Stimulated activated naive B cell treated with anti-CD40 and anti-IgM and Interleukin-4, amounts not matched to agents 10 μg/mL and 1 μg/mL and 100 μg/mL, for 72 hours (primary cell): ENCODE measurements around the gene KRTAP10-7.
"Not testable (repeated sequence)": the region's sequence is repeated elsewhere in the genome, so short reads cannot be mapped to it uniquely, and the experiment has no call there.

Experiments
- ATAC-seq, 2 donors: fragments of 150-1000 bp; cut with Tn5 transposase; replicated peaks; 2 replicates each; pipeline ENCODE4 v1.10.0; 2021; ENCODE audit warnings: moderate library complexity in 1 of 2
- DNase-seq: peaks from one replicate; pipeline ENCODE4 v3.0.0; 2021
- H3K27ac Mint-ChIP-seq: one replicate; pipeline ENCODE4 v1.8.0; 2022; ENCODE audit warnings: mild to moderate bottlenecking, mixed read lengths
- H3K27me3 Mint-ChIP-seq, 2 donors: one replicate each; pipeline ENCODE4 v1.8.0; 2022; ENCODE audit warnings: mixed read lengths in 2 of 2
- H3K36me3 Mint-ChIP-seq, 2 donors: one replicate each; pipeline ENCODE4 v1.8.0; 2022; ENCODE audit warnings: mixed read lengths in 2 of 2, mild to moderate bottlenecking in 1 of 2
- H3K4me1 Mint-ChIP-seq, 2 donors: one replicate each; pipeline ENCODE4 v1.8.0; 2022; ENCODE audit warnings: mixed read lengths in 2 of 2, mild to moderate bottlenecking in 1 of 2
- H3K4me3 Mint-ChIP-seq, 2 donors: one replicate each; pipeline ENCODE4 v1.8.0; 2022; ENCODE audit warnings: mild to moderate bottlenecking in 2 of 2, mixed read lengths in 2 of 2, moderate library complexity in 1 of 2
- H3K9me3 Mint-ChIP-seq, 2 donors: one replicate each; pipeline ENCODE4 v1.8.0; 2022; ENCODE audit warnings: mixed read lengths in 2 of 2, mild to moderate bottlenecking in 1 of 2

Gene KRTAP10-7

GRCh38 chr21:44600118-44600978 lies at the start of gene KRTAP10-7:
KRTAP10-7 (plus strand) TSS chr21:44600597; CDS start chr21:44600622, 25 bp downstream.
- not testable (repeated sequence) for H3K4me1 Mint-ChIP-seq, H3K36me3 Mint-ChIP-seq, DNase-seq, H3K27ac Mint-ChIP-seq, ATAC-seq, H3K4me3 Mint-ChIP-seq, H3K9me3 Mint-ChIP-seq
- peaks cover 37 to 48% of the 10 kb centered on the region in 2 donors for H3K27me3 Mint-ChIP-seq

GRCh38 chr21:44550807-44551206 lies 49.6 kb upstream of the KRTAP10-7 start:
- Mint-ChIP-seq H3K27me3 (peaks cover 57 to 72% of the 10 kb centered on the region in 2 donors), H3K27ac (no peak overlapping the region), H3K4me1 (peaks cover 6 to 9% of the 10 kb centered on the region in 2 donors), H3K9me3 (peaks cover 15 to 17% of the 10 kb centered on the region in 2 donors), H3K36me3 (peaks cover 12 to 14% of the 10 kb centered on the region in 2 donors), H3K4me3 (no peak overlapping the region)
- DNase-seq (no peak), ATAC-seq (no peak)

DNA sequence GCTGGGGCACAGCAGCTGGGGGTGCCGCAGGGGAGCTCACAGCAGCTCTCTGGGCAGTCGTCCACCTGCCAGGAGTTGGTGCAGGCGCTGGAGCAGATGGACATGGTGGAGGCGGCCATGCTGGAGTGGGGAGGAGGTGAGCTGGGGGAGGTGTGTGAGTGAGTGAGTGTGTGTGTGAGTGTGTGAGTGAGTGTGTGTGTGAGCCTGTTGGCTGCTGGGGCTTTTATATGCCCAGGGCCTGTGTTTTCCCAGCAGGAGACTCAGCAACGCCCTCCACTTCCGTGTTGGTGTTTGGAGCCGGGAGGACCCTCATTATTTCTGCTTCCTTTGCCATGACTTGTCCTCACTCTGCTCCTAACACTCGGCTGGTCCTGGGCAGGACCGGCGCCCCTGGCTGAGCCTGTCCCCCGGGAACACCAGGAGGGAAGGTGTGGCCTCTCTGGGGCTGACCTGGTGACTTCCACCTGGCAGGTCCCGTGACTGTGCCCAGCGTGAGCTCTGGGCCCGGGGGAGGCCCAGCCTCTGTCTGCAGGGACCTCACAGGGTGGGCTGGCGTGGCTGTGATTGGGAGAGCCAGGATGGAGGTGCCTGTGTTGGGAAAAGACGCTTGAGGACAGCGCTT lies 48.9 kb upstream of the KRTAP10-7 start, which contains the start of gene KRTAP10-2:
Gene KRTAP10-2, minus strand, starts transcription at position 166 of the 622 bp plus-strand sequence. Its CDS starts 47 bp downstream, at position 119.
- no peak for DNase-seq
- H3K9me3 Mint-ChIP-seq = peaks cover 14 to 15% of the 10 kb centered on the region in 2 donors

GRCh38 chr21:44552136-44552535 lies 48.3 kb upstream of the KRTAP10-7 start:
- ATAC-seq = no peak
- Mint-ChIP-seq H3K36me3 (peaks cover 6 to 7% of the 10 kb centered on the region in 2 donors), H3K9me3 (peaks cover 7 to 9% of the 10 kb centered on the region in 2 donors), H3K27ac (no peak overlapping the region), H3K4me3 (no peak overlapping the region), H3K4me1 (peaks cover 6 to 11% of the 10 kb centered on the region in 2 donors), H3K27me3 (peaks cover 60 to 76% of the 10 kb centered on the region in 2 donors)
- no peak for DNase-seq

More for the DNA sequence above, 48.9 kb upstream of the KRTAP10-7 start, which contains the start of gene KRTAP10-2:
- no peak within 1 kb of the TSS for H3K4me3 Mint-ChIP-seq
- no peak within 1 kb of the TSS for H3K27ac Mint-ChIP-seq
- peaks cover 6 to 9% of the 10 kb centered on the region in 2 donors for H3K4me1 Mint-ChIP-seq
- peaks cover 57 to 76% of the 10 kb centered on the region in 2 donors for H3K27me3 Mint-ChIP-seq
- peaks cover 12 to 14% of the 10 kb centered on the region in 2 donors for H3K36me3 Mint-ChIP-seq
- ATAC-seq = no peak

DNA sequence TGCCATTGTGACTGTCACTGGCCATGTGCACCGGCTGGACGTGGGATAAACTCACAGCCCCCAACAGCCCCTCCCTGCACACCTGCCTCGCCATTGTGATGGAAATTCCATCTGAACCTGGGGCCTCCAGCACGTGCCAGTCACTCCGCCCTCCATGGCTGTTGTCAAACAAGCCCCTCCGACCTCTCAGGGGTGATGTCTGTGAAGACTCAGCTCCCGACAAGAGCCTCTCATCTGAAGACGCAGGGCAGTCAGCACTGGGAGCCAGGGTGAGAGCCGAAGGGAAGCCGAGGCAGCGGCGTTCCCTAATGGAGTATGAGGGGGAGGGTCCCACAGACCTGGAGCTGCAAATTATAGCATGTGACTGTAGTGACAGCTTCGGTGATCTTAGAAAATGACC lies 47.7 kb upstream of the KRTAP10-7 start:
- peaks cover 58 to 75% of the 10 kb centered on the region in 2 donors for H3K27me3 Mint-ChIP-seq
- DNase-seq (no peak), ATAC-seq (no peak)
- H3K4me1 Mint-ChIP-seq = peaks cover 4 to 10% of the 10 kb centered on the region in 2 donors
- peaks cover under 1 to 2% of the 10 kb centered on the region in 2 donors for H3K36me3 Mint-ChIP-seq
- H3K27ac Mint-ChIP-seq = no peak overlapping the region
- H3K4me3 Mint-ChIP-seq = no peak overlapping the region
- H3K9me3 Mint-ChIP-seq = peaks cover 2 to 6% of the 10 kb centered on the region in 2 donors

- H3K27me3 Mint-ChIP-seq = peaks cover 38 to 66% of the 10 kb centered on the region in 2 donors
- H3K27ac Mint-ChIP-seq = no peak overlapping the region
- DNase-seq (no peak), ATAC-seq (no peak)
- no peak overlapping the region for H3K4me3 Mint-ChIP-seq
- peaks cover 0 to 5% of the 10 kb centered on the region in 2 donors for H3K9me3 Mint-ChIP-seq
- H3K36me3 Mint-ChIP-seq = no peaks in the 10 kb centered on the region
- peaks cover 4 to 6% of the 10 kb centered on the region in 2 donors for H3K4me1 Mint-ChIP-seq
Measured at GRCh38 chr21:44555200-44555875, 45.1 kb upstream of the KRTAP10-7 start.

DNA sequence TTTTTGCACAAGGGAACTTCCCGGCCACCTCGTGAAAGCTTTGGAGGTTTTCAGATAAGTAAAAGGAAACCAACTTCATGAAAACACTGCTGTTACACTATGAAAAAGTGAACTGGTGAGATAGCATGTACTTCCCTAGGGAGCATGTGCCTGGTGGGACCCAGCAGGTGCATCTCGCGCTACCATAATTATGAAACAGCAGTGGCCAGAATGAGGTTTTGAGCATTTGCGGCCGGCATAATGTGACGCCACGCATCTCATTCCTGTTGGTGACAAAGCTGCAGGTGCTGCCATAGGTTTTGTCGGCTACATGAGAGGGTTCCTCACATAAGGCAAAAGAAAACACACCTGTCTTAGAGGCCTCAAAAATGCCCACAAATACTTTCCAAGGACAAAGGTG lies 43.5 kb upstream of the KRTAP10-7 start:
- Mint-ChIP-seq H3K36me3 (peaks cover 2 to 3% of the 10 kb centered on the region in 2 donors), H3K4me1 (peaks cover 3 to 4% of the 10 kb centered on the region in 2 donors), H3K27me3 (peaks cover 22 to 51% of the 10 kb centered on the region in 2 donors), H3K4me3 (peak overlapping the region in 1 of 2 donors; percentile 26), H3K27ac (no peak overlapping the region), H3K9me3 (peaks cover 0 to 10% of the 10 kb centered on the region in 2 donors)
- ATAC-seq (peak; percentile 81 to 96), DNase-seq (peak; percentile 42)

DNA sequence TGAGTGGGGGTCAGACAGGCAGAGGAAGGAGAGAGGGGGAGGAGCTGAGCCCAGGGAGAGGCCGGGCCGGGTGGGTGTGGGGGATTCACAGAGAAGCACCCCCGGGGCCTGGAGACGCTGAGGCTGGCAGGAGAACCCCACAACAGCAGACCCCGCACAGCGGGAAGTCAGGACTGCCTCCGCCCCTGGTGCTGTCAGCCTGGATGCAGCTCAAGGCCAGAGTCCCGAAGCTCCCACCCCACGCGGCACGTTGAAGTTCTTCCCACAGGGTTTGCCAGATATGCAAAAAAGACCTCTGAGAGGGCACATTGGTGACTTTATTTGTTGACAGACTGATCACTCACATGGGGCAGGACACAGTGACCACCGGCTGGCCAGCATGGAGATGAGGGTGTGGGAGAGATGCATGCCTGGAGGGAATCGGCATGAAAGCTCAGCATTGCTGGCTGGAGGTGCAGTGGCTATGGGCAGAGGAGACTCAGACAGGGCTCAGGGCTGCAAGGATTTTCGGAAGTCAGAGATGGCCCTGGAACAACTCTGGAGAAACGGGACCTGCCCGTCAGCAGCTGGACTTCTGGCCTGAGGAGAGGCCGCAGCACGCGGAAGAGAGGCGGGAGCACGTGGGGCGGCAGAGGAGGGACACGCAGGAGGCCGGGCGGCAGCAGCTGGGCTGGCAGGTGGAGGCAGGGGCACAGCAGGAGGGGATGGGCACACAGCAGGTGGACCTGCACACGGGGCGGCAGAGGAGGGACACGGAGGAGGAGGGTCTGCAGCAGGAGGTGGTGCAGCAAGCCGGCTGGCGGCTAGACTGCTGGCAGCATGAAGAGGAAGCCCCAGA lies 42.7 kb upstream of the KRTAP10-7 start:
- no peak for DNase-seq
- H3K4me3 Mint-ChIP-seq = no peak overlapping the region
- peak in 1 of 2 donors; percentile 6 for ATAC-seq
- H3K36me3 Mint-ChIP-seq = peaks cover 3 to 5% of the 10 kb centered on the region in 2 donors
- peaks cover 3 to 4% of the 10 kb centered on the region in 2 donors for H3K4me1 Mint-ChIP-seq
- H3K27me3 Mint-ChIP-seq = peaks cover 17 to 45% of the 10 kb centered on the region in 2 donors
- no peak overlapping the region for H3K27ac Mint-ChIP-seq
- H3K9me3 Mint-ChIP-seq = peaks cover 0 to 15% of the 10 kb centered on the region in 2 donors

- Mint-ChIP-seq H3K27me3 (peaks cover 12 to 39% of the 10 kb centered on the region in 2 donors), H3K9me3 (peaks cover 0 to 17% of the 10 kb centered on the region in 2 donors)
- H3K36me3 Mint-ChIP-seq, H3K4me3 Mint-ChIP-seq, ATAC-seq, DNase-seq, H3K27ac Mint-ChIP-seq, H3K4me1 Mint-ChIP-seq: not testable (repeated sequence)
Measured at GRCh38 chr21:44558329-44558675, 42.1 kb upstream of the KRTAP10-7 start.

GRCh38 chr21:44558695-44559094 lies 41.7 kb upstream of the KRTAP10-7 start, which contains the start of gene KRTAP10-3:
KRTAP10-3 (minus strand) TSS chr21:44558795; CDS start chr21:44558715, 80 bp downstream.
- Mint-ChIP-seq H3K4me3 (no peak within 1 kb of the TSS), H3K36me3 (peaks cover 3 to 5% of the 10 kb centered on the region in 2 donors), H3K4me1 (peaks cover 3 to 4% of the 10 kb centered on the region in 2 donors), H3K27me3 (peaks cover 10 to 39% of the 10 kb centered on the region in 2 donors), H3K9me3 (peaks cover 0 to 17% of the 10 kb centered on the region in 2 donors), H3K27ac (no peak within 1 kb of the TSS)
- no peak for ATAC-seq
- no peak for DNase-seq

- H3K4me3 Mint-ChIP-seq = no peak overlapping the region
- no peak overlapping the region for H3K27ac Mint-ChIP-seq
- no peak for ATAC-seq
- DNase-seq = no peak
- H3K27me3 Mint-ChIP-seq = peaks cover under 1 to 14% of the 10 kb centered on the region in 2 donors
- H3K4me1 Mint-ChIP-seq = peaks cover 8 to 22% of the 10 kb centered on the region in 2 donors
- peaks cover 3 to 5% of the 10 kb centered on the region in 2 donors for H3K36me3 Mint-ChIP-seq
- peaks cover 0 to 14% of the 10 kb centered on the region in 2 donors for H3K9me3 Mint-ChIP-seq
Measured at GRCh38 chr21:44564099-44564498, 36.3 kb upstream of the KRTAP10-7 start.

- H3K27ac Mint-ChIP-seq = peak overlapping the region; percentile 82
- peaks cover 6 to 13% of the 10 kb centered on the region in 2 donors for H3K27me3 Mint-ChIP-seq
- H3K4me3 Mint-ChIP-seq = peak overlapping the region; percentile 5 to 36
- no peak for DNase-seq
- peak; percentile 76 to 87 for ATAC-seq
- H3K9me3 Mint-ChIP-seq = peaks cover 0 to 12% of the 10 kb centered on the region in 2 donors
- H3K36me3 Mint-ChIP-seq = peaks cover 3 to 5% of the 10 kb centered on the region in 2 donors
- peaks cover 8 to 22% of the 10 kb centered on the region in 2 donors for H3K4me1 Mint-ChIP-seq
Measured at GRCh38 chr21:44564886-44565598, 35.4 kb upstream of the KRTAP10-7 start.
